GM12874 (cell line): ENCODE data around the gene CDK16.

Source experiments
- CTCF ChIP-seq: IDR thresholded peaks from 2 replicates; pipeline ENCODE4 v1.5.1; 2011; ENCODE audit warnings: low read depth, mild to moderate bottlenecking, control low read depth, low read length, moderate library complexity; ENCODE audit not compliant: insufficient read depth

Gene CDK16

GRCh38 chrX:47218280-47218919, at the start of gene CDK16:
Gene CDK16 (plus strand): TSS chrX:47218681. CDS start chrX:47223558, 4,877 bp downstream.
- no peak for TF ChIP-seq CTCF

GRCh38 chrX:47169273-47169672, 49.2 kb upstream of the CDK16 start:
- no peak for TF ChIP-seq CTCF

- TF ChIP-seq CTCF, result no peak
Observed at GRCh38 chrX:47169726-47170515, 48.6 kb upstream of the CDK16 start.

GRCh38 chrX:47170861-47171692, 47.4 kb upstream of the CDK16 start:
- no peak for TF ChIP-seq CTCF

GRCh38 chrX:47171996-47172395, 46.5 kb upstream of the CDK16 start:
- no peak for TF ChIP-seq CTCF

GRCh38 chrX:47172549-47172948, 45.9 kb upstream of the CDK16 start:
- no peak for TF ChIP-seq CTCF
